HPDE6-E6E7 (cell line): ENCODE measurements around the gene DMXL2.
"Not testable (repeated sequence)": the region's sequence is repeated elsewhere in the genome, so short reads cannot be mapped to it uniquely, and the experiment has no call there.

Experiments
- DNase-seq: peaks from one replicate; pipeline ENCODE4 v3.0.0; 2011; ENCODE audit warnings: missing footprints; ENCODE audit errors: extremely low spot score

Gene DMXL2

GRCh38 chr15:51621936-51622603 lies 501 bp downstream of the DMXL2 start:
- DNase-seq = peak; percentile 49

GRCh38 chr15:51621155-51621765 lies 1.3 kb downstream of the DMXL2 start:
- no peak for DNase-seq

GRCh38 chr15:51620641-51621040 lies 1.9 kb downstream of the DMXL2 start:
- DNase-seq = no peak

GRCh38 chr15:51620122-51620521 lies 2.4 kb downstream of the DMXL2 start:
- DNase-seq = no peak

- DNase-seq = no peak
Observed at GRCh38 chr15:51619331-51620035, 3.1 kb downstream of the DMXL2 start.

GRCh38 chr15:51617886-51618285 lies 4.7 kb downstream of the DMXL2 start:
- no peak for DNase-seq

GRCh38 chr15:51613951-51614350 lies 8.6 kb downstream of the DMXL2 start:
- no peak for DNase-seq

- DNase-seq = not testable (repeated sequence)
Observed at GRCh38 chr15:51612669-51613068, 9.9 kb downstream of the DMXL2 start.

GRCh38 chr15:51603462-51603948 lies 19.1 kb downstream of the DMXL2 start:
- DNase-seq = not testable (repeated sequence)

- DNase-seq = no peak
Observed at GRCh38 chr15:51603002-51603401, 19.6 kb downstream of the DMXL2 start.

GRCh38 chr15:51602484-51602883 lies 20.1 kb downstream of the DMXL2 start:
- DNase-seq = no peak

- DNase-seq = no peak
Observed at GRCh38 chr15:51601801-51602200, 20.8 kb downstream of the DMXL2 start.

- peak; percentile 67 for DNase-seq
Observed at GRCh38 chr15:51600114-51600513, 22.5 kb downstream of the DMXL2 start.

- no peak for DNase-seq
Observed at GRCh38 chr15:51589881-51590568, 32.5 kb downstream of the DMXL2 start.

GRCh38 chr15:51588966-51589365 lies 33.6 kb downstream of the DMXL2 start:
- no peak for DNase-seq

- no peak for DNase-seq
Observed at GRCh38 chr15:51585986-51586385, 36.6 kb downstream of the DMXL2 start.

- DNase-seq = no peak
Observed at GRCh38 chr15:51580982-51581381, 41.6 kb downstream of the DMXL2 start.

- no peak for DNase-seq
Observed at GRCh38 chr15:51580385-51580784, 42.2 kb downstream of the DMXL2 start.

GRCh38 chr15:51579012-51579411 lies 43.6 kb downstream of the DMXL2 start:
- DNase-seq = no peak

- no peak for DNase-seq
Observed at GRCh38 chr15:51577636-51578304, 44.8 kb downstream of the DMXL2 start.

- DNase-seq = peak; percentile 33
Observed at GRCh38 chr15:51576911-51577500, 45.6 kb downstream of the DMXL2 start.
